GM23338 (cell line): ENCODE measurements around the gene FFAR2.

Experiments
- CTCF ChIP-seq, 2 experiments: fragments of 200-600 bp in 1 of 2; sonication (generic) in 1 of 2; conservative IDR thresholded peaks; 2 replicates each; pipeline versions ENCODE4 v1.5.1 to v1.6.1; 2016 to 2017; ENCODE audit warnings: antibody characterized with exemption in 2 of 2, low read depth in 2 of 2, mild to moderate bottlenecking in 2 of 2, moderate library complexity in 1 of 2
- ETS1 ChIP-seq: IDR thresholded peaks from 2 replicates; pipeline ENCODE4 v1.6.1; 2016; ENCODE audit warnings: antibody characterized with exemption
- EZH2phosphoT487 ChIP-seq: fragments of 200-600 bp; sonication (generic); IDR thresholded peaks from one replicate; pipeline ENCODE4 v1.8.1; 2018; ENCODE audit warnings: antibody characterized with exemption; ENCODE audit not compliant: unreplicated experiment
- NANOG ChIP-seq: IDR thresholded peaks from 2 replicates; pipeline ENCODE4 v1.6.1; 2016; ENCODE audit warnings: antibody characterized with exemption, borderline replicate concordance
- POLR2AphosphoS5 ChIP-seq: IDR thresholded peaks from 2 replicates; pipeline ENCODE4 v1.6.1; 2016; ENCODE audit warnings: antibody characterized with exemption, low read depth
- ZNF462 ChIP-seq: fragments of 250-450 bp; sonication (Bioruptor Pico); IDR thresholded peaks from 2 replicates; pipeline ENCODE4 v1.5.0; 2020; ENCODE audit warnings: mild to moderate bottlenecking, moderate library complexity
- TF ChIP-seq, protein P1 (sequence below): IDR thresholded peaks from one replicate; pipeline ENCODE4 v1.6.1; 2018; ENCODE audit warnings: antibody characterized with exemption; ENCODE audit not compliant: unreplicated experiment

DNA sequence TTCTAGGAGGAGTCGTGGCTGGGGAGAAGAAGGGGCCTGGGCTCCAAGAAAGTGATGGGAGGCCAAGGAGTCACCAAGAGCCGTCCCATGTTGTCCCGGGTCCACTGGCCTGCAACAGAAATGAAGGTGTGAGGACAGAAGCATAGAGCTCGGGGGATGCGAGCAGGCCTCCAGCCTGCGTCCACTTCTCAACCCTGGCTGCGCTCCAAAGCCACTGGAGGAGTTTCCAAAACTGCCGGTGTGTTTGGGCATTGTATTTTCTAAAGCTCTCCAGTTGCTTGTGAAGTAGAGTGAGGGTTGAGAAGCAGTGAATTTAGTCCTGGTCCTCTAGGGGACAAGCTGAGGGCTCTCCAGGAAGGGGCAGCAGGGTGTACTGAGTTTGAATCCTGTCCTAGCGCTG is 13.0 kb downstream of the FFAR2 start:
- TF ChIP-seq CTCF (conservative IDR thresholded peaks at IDR 0.05; ENCODE audit: low read depth in 2 of 2) = no peak
- TF ChIP-seq, protein P1, sequence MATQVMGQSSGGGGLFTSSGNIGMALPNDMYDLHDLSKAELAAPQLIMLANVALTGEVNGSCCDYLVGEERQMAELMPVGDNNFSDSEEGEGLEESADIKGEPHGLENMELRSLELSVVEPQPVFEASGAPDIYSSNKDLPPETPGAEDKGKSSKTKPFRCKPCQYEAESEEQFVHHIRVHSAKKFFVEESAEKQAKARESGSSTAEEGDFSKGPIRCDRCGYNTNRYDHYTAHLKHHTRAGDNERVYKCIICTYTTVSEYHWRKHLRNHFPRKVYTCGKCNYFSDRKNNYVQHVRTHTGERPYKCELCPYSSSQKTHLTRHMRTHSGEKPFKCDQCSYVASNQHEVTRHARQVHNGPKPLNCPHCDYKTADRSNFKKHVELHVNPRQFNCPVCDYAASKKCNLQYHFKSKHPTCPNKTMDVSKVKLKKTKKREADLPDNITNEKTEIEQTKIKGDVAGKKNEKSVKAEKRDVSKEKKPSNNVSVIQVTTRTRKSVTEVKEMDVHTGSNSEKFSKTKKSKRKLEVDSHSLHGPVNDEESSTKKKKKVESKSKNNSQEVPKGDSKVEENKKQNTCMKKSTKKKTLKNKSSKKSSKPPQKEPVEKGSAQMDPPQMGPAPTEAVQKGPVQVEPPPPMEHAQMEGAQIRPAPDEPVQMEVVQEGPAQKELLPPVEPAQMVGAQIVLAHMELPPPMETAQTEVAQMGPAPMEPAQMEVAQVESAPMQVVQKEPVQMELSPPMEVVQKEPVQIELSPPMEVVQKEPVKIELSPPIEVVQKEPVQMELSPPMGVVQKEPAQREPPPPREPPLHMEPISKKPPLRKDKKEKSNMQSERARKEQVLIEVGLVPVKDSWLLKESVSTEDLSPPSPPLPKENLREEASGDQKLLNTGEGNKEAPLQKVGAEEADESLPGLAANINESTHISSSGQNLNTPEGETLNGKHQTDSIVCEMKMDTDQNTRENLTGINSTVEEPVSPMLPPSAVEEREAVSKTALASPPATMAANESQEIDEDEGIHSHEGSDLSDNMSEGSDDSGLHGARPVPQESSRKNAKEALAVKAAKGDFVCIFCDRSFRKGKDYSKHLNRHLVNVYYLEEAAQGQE = no peak
- no peak for TF ChIP-seq ZNF462 (CRISPR knock-in tag)
- TF ChIP-seq NANOG = no peak
- no peak for TF ChIP-seq POLR2AphosphoS5
- no peak for TF ChIP-seq ETS1
- TF ChIP-seq EZH2phosphoT487 = no peak
